Stimulated activated CD4-positive, alpha-beta T cell treated with anti-CD3 and anti-CD28 coated beads, Interleukin-1b, Interleukin-23, amount 100 ng/mL, for 24 hours (primary cell): ENCODE measurements around the gene MRPS25.
"Not testable (repeated sequence)": the region's sequence is repeated elsewhere in the genome, so short reads cannot be mapped to it uniquely, and the experiment has no call there.

ENCODE experiments used
- DNase-seq, 4 experiments: peaks; one replicate each; pipeline ENCODE4 v3.0.0-alpha.2; 2020; ENCODE audit warnings: low read depth in 4 of 4, low spot score in 1 of 4

The MRPS25 gene

DNA sequence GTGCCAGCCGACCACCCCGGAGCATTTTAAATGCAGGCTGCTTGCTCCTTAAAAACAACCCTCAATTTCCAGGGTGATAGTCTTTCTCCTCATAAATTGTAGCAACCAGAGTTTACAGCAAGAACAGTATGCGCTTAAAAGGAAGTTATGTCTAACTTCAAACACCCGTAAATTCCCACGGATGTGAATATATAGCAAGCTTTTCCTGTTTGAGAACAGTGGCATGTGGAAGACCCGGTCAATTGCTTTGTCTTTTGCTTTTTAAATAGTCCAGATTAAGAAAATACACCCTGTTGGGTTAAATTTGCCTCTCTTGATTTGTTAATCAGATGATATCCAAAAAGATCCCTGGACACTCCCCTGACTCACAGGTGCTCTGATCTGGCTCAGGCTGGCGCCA is 20.8 kb downstream of the MRPS25 start:
- no peak for DNase-seq

DNA sequence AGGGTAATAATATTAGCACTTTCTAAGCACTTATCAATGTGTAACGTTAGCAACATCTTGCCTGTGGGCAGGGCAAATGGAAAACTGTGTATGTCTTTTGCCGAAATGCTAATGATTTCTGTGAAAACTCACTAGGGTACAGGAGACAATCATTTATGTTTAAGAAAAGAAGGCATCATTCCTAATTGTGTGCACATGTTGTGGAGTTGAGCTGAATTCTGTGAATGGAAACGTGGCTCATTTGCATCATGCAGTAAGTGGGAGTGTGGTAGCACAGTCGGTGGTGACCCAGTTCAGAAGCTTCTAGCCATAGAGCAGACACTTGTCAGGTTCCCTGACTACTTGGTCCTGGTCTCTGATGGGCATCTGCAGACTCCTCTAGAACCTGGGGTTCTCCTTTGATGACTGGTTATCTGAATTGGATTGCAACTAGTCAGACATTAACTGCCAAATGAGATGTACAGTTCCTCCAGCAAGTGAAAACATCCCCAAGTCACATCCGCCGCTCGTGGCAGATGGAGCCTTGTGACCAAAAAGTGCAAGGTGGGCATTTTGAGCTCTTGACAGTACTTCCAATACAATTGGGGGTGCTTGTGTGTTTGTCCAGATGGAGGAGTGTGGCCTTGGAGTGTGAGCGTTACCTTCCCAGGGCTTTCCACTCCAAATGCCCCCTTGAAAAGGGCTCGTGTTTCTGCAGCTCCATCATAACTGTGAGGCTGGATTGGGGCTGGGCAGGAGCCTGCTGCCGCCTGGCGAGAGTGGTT is 21.5 kb downstream of the MRPS25 start:
- no peak for DNase-seq

DNA sequence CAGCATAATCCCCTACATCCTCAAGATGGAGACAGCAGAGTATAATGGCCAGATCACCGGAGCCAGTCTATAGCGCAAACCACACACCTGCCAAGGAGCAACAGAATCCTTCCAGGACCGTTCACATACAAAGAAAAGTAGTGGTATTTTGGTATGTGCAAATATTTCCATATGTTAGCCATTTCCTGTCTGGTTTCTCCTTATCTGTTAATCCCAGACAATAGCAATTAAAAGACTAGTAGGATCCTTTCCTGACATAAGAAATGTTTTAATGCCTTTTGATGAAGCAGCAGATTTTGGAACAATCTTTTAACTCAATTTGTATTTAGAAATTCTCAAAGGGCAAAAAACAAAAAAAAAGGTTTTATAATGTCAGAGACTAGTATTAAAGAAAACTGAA is 22.2 kb downstream of the MRPS25 start:
- DNase-seq = no peak

DNA sequence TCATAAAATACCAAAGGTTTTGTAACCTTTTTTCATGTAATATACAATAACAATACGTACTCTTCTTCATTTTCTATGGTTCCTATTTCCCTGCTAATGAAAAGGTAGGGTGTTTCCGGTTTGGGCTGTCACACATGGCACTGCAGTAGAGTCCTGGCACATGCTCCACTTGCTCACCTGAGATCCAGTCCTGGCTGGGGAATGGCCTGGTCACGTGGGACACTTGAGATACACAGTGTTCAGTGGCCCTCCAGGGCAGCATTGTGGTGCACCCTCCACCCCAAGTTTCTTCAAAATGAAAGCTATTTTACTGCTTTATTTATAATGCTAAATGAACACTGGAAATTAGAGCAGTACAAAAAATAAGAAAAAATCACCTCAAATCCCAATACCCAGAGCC is 23.2 kb downstream of the MRPS25 start:
- no peak for DNase-seq

DNA sequence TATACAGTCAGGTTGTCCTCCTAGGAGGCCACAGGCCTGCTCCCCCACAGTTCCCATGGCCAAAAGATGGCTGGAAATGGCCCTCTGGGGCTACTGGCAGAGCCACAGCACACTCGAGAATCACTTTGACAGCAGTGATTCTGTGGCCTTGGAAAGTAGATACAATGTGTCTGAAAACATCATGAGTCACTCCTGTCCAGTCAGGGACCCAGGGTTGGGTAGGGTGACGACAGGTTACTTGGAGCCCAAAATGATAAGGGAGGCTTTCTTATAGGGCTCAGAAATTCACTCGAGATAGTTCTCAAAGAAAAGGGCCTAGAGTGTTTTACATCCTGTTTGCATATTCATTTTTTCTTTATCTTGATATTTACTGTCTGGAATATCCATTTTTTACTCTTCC is 24.3 kb downstream of the MRPS25 start:
- DNase-seq = no peak

DNA sequence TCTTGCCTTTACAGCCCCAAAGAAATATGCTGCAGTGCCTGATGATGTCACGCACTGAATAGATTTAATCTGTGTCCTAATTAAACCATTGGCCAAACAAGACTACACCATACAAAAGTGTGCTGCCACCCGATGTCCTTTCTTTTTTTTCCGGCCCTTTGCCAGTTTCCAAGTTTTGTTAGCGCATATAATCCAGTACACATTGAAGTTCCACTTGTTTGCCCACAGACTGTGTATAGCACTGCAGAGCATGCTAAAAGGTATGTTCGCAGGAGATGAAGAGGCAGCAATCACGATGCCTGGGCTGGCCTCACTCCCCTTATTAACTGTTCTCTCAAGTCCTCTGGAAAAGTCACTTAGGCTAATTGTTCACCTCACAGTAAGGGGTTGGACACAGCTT is 26.8 kb downstream of the MRPS25 start:
- DNase-seq = no peak

DNA sequence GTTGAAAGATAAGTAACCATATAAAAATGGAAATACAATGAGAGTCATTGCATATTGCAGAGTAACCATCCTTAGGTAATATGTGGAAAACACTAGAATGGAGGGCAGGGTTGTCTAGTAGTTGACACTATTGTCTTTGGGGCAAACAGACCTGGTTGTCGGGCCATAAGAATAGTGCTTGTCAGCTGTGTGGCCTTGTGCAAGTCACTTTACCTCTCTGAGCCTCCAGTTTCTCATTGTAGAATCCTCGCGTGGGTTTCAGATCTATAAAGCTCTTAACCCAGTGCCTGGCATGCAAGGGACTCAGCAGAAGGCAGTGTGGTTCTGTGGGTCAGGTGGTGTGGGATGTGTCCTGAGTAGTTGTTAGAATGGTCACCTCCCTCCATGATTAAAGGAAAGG is 32.0 kb downstream of the MRPS25 start:
- DNase-seq = no peak

DNA sequence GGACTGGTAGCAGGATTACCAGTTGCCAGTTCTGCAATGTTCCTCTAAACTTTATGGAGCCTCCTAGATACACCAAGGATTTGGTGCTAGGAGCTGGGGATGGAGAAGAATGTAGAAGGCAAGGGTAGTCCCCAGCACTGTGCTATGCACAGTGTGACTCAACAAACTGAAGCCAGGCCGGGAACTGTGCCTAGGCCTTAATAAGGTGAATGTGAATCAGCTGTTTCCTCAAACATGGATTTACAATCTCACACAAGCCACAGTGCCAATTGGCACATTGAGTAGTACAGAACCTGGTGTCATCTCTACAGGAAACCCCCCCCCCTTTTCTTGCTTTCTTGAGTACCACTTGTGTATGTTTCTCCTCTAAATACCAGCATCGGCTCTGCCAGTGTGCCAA is 32.5 kb downstream of the MRPS25 start:
- no peak for DNase-seq

DNA sequence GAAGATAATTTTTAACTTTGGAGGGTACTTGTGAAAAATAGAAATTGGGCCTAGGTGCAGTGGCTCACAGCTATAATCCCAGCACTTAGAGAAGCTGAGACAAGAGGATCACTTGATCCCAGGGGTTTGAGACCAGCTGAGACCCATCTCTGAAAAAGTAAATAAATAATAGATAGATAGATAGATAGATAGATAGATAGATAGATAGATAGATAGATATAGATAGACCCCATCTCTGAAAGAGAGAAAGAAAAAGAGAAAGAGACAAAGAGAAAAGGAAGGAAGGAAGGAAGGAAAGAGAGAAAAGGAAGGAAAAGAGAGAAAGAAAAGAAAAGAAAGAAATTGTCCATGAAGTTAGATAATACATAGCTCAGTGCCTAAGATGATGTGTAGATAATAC is 35.5 kb downstream of the MRPS25 start:
- DNase-seq = no peak

DNA sequence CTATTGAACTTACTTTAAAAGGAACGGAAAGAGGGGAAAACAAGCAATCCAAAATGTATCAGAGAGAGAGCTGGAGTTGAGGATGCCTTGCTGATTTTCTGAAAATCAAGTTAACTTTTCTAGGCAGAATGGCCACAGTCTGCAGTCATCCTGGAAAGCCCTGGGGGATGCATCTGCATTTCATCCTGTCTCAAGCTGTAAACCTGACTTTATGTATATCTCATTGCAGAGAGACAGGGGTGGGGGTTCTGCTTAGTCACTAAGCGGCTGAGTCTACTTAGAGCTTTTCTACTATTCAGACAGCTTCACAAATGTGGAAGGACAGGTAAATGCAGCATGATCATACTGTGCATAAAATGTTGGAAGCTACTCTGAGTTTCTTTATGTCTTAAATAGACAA is 41.4 kb downstream of the MRPS25 start:
- no peak for DNase-seq

DNA sequence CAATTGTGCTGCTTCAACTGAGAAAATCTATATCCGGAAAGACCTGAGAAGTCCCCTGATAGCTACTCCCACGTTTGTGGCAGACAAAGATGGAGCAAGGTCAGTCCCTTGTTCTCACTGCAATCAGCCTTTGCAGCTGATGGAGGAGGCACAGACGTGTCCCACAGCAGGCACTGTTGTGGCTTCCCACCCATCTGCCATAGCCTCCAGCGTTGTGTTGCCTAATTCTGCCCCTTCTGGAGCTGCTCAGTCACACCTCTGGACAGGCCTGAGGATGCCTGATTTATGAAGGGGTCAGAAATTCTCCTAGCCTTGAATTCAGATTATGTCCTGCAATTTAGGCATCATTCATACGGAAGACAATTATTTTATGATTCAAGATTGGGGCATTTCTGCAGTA is 41.9 kb downstream of the MRPS25 start:
- DNase-seq = no peak

DNA sequence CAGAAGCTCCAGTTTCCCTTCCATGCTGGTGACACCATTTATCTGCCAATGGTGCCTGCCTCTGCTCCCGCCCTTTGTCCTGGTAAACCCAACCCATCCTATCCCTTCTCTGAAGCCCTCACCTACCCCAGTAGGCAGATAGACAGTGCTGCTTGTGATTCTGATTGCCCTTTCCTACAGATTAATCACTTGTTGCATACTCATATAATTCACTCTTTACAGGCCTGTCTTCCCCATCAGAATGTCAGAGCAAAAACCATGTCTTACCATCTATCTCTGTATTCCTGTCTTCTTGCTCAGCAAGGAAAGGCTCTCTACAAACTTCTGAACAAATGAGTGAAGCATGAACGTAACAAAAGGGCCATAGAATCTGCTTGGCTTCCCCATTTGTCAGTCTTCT is 47.9 kb downstream of the MRPS25 start:
- no peak for DNase-seq

DNA sequence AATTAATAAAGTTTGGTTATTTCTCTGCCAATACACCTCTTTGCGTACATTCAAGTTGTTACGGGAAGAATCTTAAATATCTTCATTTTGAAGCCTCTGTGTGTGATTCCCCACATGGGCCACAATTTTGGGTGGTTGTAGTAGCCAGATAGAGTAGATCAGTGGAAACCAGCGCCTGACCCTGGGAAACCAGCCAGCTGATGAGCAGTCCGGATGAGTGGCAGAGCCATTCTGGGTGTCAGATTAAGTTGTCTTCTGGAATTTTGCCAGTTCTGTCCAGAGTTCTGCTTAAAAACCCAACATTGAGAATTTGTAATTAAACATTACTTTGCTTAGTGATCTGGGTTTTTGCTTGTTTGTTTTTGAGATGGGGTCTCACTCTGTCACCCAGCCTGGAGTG is 49.7 kb downstream of the MRPS25 start:
- no peak for DNase-seq

DNA sequence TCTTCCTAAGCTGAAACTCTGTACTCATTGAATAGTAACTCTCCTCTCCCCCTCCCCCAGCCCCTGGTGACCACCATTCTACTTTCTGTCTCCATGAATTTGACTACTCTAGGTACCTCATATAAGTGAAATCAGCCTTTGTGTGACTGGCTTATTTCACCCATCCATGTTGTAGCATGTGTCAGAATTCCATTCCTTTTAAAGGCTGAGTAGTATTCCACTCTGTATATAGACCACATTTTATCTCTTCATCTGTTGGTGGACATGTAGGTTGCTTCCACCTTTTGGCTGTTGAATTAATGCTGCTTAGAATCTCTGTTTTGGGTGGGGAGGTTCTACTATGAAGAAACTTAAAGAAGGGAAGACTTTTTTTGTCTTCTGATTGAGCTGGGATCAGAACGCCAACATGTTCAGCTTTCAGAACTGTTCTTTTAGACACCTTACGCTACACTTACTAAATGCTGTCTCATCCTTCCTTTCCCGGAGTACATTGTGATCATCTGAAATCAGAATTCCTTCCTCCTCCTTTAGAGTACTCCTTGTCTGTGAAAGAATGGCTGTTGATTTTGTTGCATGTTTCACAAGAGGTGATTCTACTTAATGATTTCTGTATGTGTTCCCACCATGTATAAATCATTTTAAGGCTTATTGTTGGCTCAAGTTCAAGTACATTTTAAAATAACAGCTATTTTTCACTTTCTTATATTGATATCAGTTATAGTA is 50.3 kb downstream of the MRPS25 start:
- DNase-seq = no peak

DNA sequence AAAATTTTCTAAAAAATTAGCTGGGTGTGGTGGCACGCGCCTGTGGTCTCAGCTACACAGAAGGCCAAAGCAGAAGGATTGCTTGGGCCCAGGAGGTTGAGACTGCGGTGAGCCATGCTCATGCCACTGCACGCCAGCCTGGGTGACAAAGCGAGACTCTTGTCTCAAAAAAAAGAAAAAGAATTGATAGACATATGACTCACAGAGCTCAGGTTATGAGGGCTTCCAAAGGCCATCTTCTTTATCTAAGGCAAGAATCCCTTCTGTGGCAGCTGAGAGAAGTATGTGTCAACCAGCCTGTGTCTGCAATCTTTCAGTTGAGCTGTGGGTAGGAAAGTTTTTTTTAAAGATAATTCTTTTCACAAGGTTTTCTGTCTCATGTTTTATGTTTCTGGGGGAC is 53.9 kb downstream of the MRPS25 start:
- no peak for DNase-seq

DNA sequence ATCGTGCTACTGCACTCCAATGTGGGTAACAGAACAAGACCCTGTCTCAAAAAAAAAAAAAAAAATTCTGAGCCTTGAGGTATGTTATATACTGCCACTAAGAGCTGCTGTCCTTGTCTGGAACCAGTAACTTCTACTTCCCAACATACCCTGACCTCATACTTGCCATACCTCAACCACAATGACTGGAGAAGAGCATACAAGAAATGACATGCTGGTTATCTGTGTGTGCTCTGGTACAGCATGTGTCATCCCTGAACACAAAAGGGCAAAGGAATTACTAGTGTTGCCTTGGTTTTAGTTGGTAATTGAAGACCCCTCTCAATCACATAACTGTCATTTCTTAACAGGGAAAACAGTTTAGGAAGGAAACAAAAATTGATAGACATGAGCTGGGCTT is 54.5 kb downstream of the MRPS25 start:
- DNase-seq = no peak

DNA sequence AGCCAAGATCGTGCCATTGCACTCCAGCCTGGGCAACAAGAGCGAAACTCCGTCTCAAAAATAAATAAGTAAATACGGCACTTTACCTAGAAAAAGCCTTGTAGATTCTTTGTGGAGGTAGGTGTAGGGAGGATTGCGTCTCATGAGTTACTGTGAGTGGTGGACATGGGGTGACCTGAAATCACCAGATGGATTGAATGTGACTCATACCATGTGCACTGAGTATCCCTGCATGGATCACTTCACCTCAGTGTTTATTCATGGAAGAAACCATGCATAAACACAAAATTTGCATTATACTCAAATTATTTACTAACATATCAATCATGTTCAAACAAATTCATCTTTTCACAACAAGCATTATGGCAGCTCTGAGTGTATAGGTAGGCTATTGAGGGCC is 55.9 kb downstream of the MRPS25 start:
- DNase-seq = no peak

DNA sequence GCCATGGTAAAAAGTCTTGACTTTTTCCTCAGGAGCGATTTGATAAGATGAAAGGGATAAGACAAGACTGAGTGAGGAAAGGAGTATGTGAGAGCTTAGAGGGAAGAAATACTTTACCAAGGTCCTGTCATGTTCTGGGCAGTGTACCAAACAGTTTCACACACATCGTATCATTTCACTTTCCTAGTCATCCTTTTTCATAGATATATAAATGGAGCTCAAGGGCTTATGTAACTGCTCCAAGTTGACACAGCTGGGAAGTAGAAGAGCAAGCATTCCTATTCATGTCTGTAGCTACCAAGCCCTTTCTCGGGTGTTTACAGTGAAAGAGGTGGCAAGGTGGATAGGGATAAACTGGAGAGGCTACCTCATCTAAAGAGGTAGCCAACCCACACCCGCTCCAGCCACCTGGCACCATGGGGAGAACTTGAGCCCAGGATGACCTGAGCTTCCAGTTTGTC is 57.4 kb downstream of the MRPS25 start:
- no peak for DNase-seq

DNA sequence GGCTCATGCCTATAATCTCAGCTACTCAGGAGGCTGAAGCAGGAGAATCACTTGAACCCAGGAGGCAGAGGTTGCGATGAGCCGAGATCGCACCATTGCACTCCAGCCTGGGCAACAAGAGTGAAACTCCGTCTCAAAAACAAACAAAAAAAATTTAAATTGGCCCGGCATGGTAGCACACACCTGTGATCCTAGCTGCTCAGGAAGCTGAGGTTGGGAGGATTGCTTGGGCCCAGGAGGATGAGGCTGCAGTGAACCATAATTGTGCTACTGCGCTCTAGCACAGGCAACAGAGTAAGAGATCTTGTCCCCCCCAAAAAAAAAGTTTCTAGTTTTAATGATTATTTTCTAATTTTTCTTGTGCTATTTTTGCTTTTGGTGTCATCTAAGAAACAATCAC is 65.9 kb downstream of the MRPS25 start:
- DNase-seq = not testable (repeated sequence)
